H9 (cell line): Measurements from ENCODE around the gene ESRRA. TPM values are rescaled to one million over a fixed set of nuclear protein-coding genes. Genes with fewer than 3 reads are reported as not detected.

Experiments used
- DNase-seq: peaks from one replicate; pipeline ENCODE4 v3.0.0-alpha.2; 2017
- H2AFZ ChIP-seq: one replicate; pipeline ENCODE4 v1.6.1; 2013; ENCODE audit warnings: mild to moderate bottlenecking, low read length, control low read depth, moderate library complexity
- H2AK5ac ChIP-seq: 2 replicates; pipeline ENCODE4 v1.6.1; 2013; ENCODE audit warnings: low read length, control low read depth, mixed read lengths; ENCODE audit not compliant: insufficient read length
- H2BK120ac ChIP-seq: one replicate; pipeline ENCODE4 v1.6.1; 2013; ENCODE audit warnings: low read depth, mild to moderate bottlenecking, low read length, control low read depth, inconsistent platforms; ENCODE audit not compliant: poor library complexity, severe bottlenecking
- H2BK12ac ChIP-seq: 2 replicates; pipeline ENCODE4 v1.6.1; 2013; ENCODE audit warnings: low read length, control low read depth, mixed read lengths, low read depth; ENCODE audit not compliant: insufficient read length
- H2BK15ac ChIP-seq: 2 replicates; pipeline ENCODE4 v1.6.1; 2013; ENCODE audit warnings: low read depth, low read length, control low read depth
- H2BK20ac ChIP-seq: one replicate; pipeline ENCODE4 v1.6.1; 2013; ENCODE audit warnings: low read depth, mild to moderate bottlenecking, low read length, control low read depth, inconsistent platforms; ENCODE audit not compliant: poor library complexity, severe bottlenecking
- H2BK5ac ChIP-seq: 2 replicates; pipeline ENCODE4 v1.6.1; 2013; ENCODE audit warnings: low read length, control low read depth, mixed read lengths; ENCODE audit not compliant: insufficient read length
- H3K14ac ChIP-seq: 2 replicates; pipeline ENCODE4 v1.6.1; 2013; ENCODE audit warnings: low read length, control low read depth; ENCODE audit not compliant: insufficient read depth
- H3K18ac ChIP-seq: 2 replicates; pipeline ENCODE4 v1.6.1; 2013; ENCODE audit warnings: low read depth, mild to moderate bottlenecking, mixed read lengths, low read length, control low read depth; ENCODE audit not compliant: insufficient read length
- H3K23ac ChIP-seq: 2 replicates; pipeline ENCODE4 v1.6.1; 2013; ENCODE audit warnings: low read length, control low read depth, mixed read lengths, low read depth; ENCODE audit not compliant: insufficient read length
- H3K23me2 ChIP-seq: 2 replicates; pipeline ENCODE4 v1.6.1; 2013; ENCODE audit warnings: low read depth, mild to moderate bottlenecking, mixed read lengths, low read length, control low read depth; ENCODE audit not compliant: insufficient read length, poor library complexity, severe bottlenecking
- H3K27ac ChIP-seq: 2 replicates; pipeline ENCODE4 v1.5.1; 2013; ENCODE audit warnings: low read length, control low read depth, mixed read lengths, low read depth; ENCODE audit not compliant: insufficient read length
- H3K27me3 ChIP-seq: 2 replicates; pipeline ENCODE4 v1.6.1; 2013; ENCODE audit warnings: low read length, control low read depth, inconsistent platforms; ENCODE audit not compliant: insufficient read depth
- H3K4ac ChIP-seq: 2 replicates; pipeline ENCODE4 v1.6.1; 2013; ENCODE audit warnings: low read depth, mild to moderate bottlenecking, control low read depth, inconsistent platforms, low read length, moderate library complexity
- H3K4me1 ChIP-seq: 2 replicates; pipeline ENCODE4 v1.6.1; 2013; ENCODE audit warnings: low read length, control low read depth, inconsistent platforms; ENCODE audit not compliant: insufficient read depth
- H3K4me2 ChIP-seq: 2 replicates; pipeline ENCODE4 v1.6.1; 2013; ENCODE audit warnings: low read length, control low read depth, mixed read lengths; ENCODE audit not compliant: insufficient read length, insufficient read depth
- H3K56ac ChIP-seq: 2 replicates; pipeline ENCODE4 v1.6.1; 2013; ENCODE audit warnings: low read depth, mild to moderate bottlenecking, mixed read lengths, low read length, control low read depth; ENCODE audit not compliant: insufficient read length
- H3K79me1 ChIP-seq: 2 replicates; pipeline ENCODE4 v1.6.1; 2013; ENCODE audit warnings: low read depth, mild to moderate bottlenecking, moderate library complexity, low read length, control low read depth, inconsistent platforms; ENCODE audit not compliant: insufficient read depth, poor library complexity, severe bottlenecking
- H3K79me2 ChIP-seq: 2 replicates; pipeline ENCODE4 v1.6.1; 2013; ENCODE audit warnings: low read length, control low read depth, inconsistent platforms; ENCODE audit not compliant: insufficient read depth
- H3K9ac ChIP-seq: 2 replicates; pipeline ENCODE4 v1.6.1; 2013; ENCODE audit warnings: low read length, control low read depth, mixed read lengths; ENCODE audit not compliant: insufficient read length; ENCODE audit errors: extremely low read depth
- H3K9me3 ChIP-seq: one replicate; pipeline ENCODE4 v1.6.1; 2013; ENCODE audit warnings: low read depth, low read length, inconsistent platforms; ENCODE audit not compliant: control insufficient read depth
- H3T11ph ChIP-seq: one replicate; pipeline ENCODE4 v1.6.1; 2013; ENCODE audit warnings: mild to moderate bottlenecking, low read length, control low read depth, inconsistent platforms
- H4K20me1 ChIP-seq: one replicate; pipeline ENCODE4 v1.6.1; 2013; ENCODE audit not compliant: control insufficient read depth, insufficient read length, insufficient read depth
- H4K5ac ChIP-seq: 2 replicates; pipeline ENCODE4 v1.6.1; 2013; ENCODE audit warnings: low read depth, mild to moderate bottlenecking, mixed read lengths, low read length, control low read depth; ENCODE audit not compliant: insufficient read length
- H4K8ac ChIP-seq: replicated peaks from 2 replicates; pipeline ENCODE4 v1.6.1; 2013; ENCODE audit warnings: low read length, control low read depth, mixed read lengths, low read depth; ENCODE audit not compliant: insufficient read length
- H4K91ac ChIP-seq: 2 replicates; pipeline ENCODE4 v1.6.1; 2013; ENCODE audit warnings: low read depth, mild to moderate bottlenecking, moderate library complexity, mixed read lengths, low read length, control low read depth; ENCODE audit not compliant: insufficient read length
- H3K27ac Mint-ChIP-seq, 3 experiments: 2 replicates in 2 of 3; 3 replicates in 1 of 3; pipeline ENCODE4 v1.8.0; 2020 to 2021; ENCODE audit warnings: mixed read lengths in 3 of 3, mild to moderate bottlenecking in 1 of 3, moderate library complexity in 1 of 3
- H3K27me3 Mint-ChIP-seq: 2 replicates; pipeline ENCODE4 v1.8.0; 2021; ENCODE audit warnings: low read depth, mild to moderate bottlenecking, moderate library complexity, mixed read lengths
- H3K36me3 Mint-ChIP-seq, 3 experiments: 2 replicates in 2 of 3; 3 replicates in 1 of 3; pipeline ENCODE4 v1.8.0; 2020 to 2021; ENCODE audit warnings: low read depth in 3 of 3, mixed read lengths in 3 of 3; ENCODE audit not compliant: insufficient read depth in 1 of 3
- H3K4me1 Mint-ChIP-seq, 2 experiments: 2 replicates each; pipeline ENCODE4 v1.8.0; 2020; ENCODE audit warnings: mixed read lengths in 2 of 2
- H3K4me3 Mint-ChIP-seq, 2 experiments: 2 replicates in 1 of 2; 3 replicates in 1 of 2; pipeline ENCODE4 v1.8.0; 2020 to 2021; ENCODE audit warnings: mild to moderate bottlenecking in 2 of 2, mixed read lengths in 2 of 2, moderate library complexity in 1 of 2
- H3K9me3 Mint-ChIP-seq, 2 experiments: 2 replicates in 1 of 2; 3 replicates in 1 of 2; pipeline ENCODE4 v1.8.0; 2020; ENCODE audit warnings: mild to moderate bottlenecking in 2 of 2, mixed read lengths in 2 of 2, moderate library complexity in 1 of 2
- CTCF ChIP-seq: fragments of 200-600 bp; sonication (generic); conservative IDR thresholded peaks from 3 replicates; pipeline ENCODE4 v1.8.0; 2021; ENCODE audit warnings: antibody characterized with exemption, mild to moderate bottlenecking
- WGBS: extraction: QIAGEN DNeasy Blood & Tissue Kit; methylation state at CpG from one replicate; pipeline ENCODE4 v1.1.7; 2013; ENCODE audit warnings: missing lambda C conversion rate, low lambda C conversion rate, mixed read lengths; ENCODE audit not compliant: insufficient read length; ENCODE audit errors: extremely low coverage; 5-methylcytosine and 5-hydroxymethylcytosine counted together
- total RNA-seq: library from RNA; stranded (reverse); gene quantifications from 2 replicates; pipeline ENCODE4 v1.2.1, GENCODE V29; 2021

The ESRRA gene
- total RNA-seq, 1 experiment from 2014 or later: 42.3 TPM

DNA sequence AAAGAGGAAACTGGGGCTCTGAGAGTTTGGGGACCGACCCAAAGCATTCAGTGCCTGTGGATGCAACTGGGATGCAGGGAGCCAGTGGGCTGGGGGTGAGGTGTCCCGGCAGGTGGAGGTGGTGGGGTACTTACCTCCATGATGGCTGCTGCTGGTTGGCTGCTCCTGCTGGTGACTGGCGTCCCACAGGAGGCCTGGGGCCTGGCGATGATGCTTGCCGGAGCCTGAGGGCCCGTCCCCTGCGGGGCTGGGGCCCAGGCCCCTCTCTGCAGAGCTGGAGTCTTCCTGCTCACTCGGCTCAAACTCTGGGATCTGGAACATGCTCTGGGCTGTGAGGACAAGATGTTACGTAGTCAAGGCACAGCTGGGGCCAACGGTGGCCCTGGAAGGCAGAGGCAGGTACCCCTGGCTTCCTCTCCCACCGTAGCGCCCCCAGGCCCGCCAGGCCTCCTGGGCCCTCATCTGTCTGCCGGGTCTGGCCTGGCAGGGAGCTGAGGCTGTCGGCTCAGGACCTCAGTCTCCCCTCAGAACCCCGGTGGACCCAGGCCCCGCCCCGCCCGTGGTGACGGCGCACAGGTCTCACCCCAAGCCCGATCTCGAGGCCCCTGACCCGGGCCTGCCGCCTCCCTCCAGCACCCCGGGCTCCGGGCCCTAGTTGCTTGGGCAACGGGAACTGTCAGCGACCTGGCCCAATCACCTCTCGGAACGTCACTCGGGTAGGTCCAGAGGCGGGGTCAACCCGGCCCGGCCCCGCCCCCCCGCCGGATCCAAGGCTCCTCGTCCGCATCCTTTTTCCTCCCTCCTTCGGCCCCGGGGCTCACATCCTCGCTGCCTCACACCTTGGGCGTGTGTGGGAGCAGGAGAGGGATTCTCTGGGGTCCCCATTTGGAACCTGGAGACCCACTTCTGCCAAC, 21.0 kb upstream of the ESRRA start, which contains the start of gene BAD:
BAD (minus strand) TSS at position 618 of the 914 bp plus-strand sequence; CDS start at position 321, 297 bp downstream.
- no peak within 1 kb of the TSS for H2BK20ac ChIP-seq
- H3K36me3 Mint-ChIP-seq: peaks cover 0 to 18% (median 13%) of the 10 kb centered on the region in 3 experiments; a peak in 6 of 7 replicates
- H3K27me3 Mint-ChIP-seq: peaks cover 12% of the 10 kb centered on the region

More for the DNA sequence above, 21.0 kb upstream of the ESRRA start, which contains the start of gene BAD:
- Histone ChIP-seq H4K5ac (no peak within 1 kb of the TSS), H2AK5ac (no peak within 1 kb of the TSS), H2BK15ac (no peak within 1 kb of the TSS), H4K20me1 (no peaks in the 10 kb centered on the region), H4K8ac (no peak within 1 kb of the TSS), H3K23me2 (peaks cover 15% of the 10 kb centered on the region), H2BK12ac (no peak within 1 kb of the TSS), H3K79me1 (no peaks in the 10 kb centered on the region), H4K91ac (no peak within 1 kb of the TSS), H3K4me1 (no peaks in the 10 kb centered on the region), H3K79me2 (no peaks in the 10 kb centered on the region), H2BK120ac (no peak within 1 kb of the TSS), H3K14ac (peak within 1 kb of the TSS; percentile 42; the same call in 1 of the 2 replicates), H3K4me2 (peak within 1 kb of the TSS; percentile 82), H2AFZ (no peak within 1 kb of the TSS), H2BK5ac (no peak within 1 kb of the TSS), H3K27ac (no peak within 1 kb of the TSS), H3K23ac (no peak within 1 kb of the TSS), H3T11ph (no peak within 1 kb of the TSS), H3K4ac (no peak within 1 kb of the TSS), H3K27me3 (no peaks in the 10 kb centered on the region), H3K56ac (no peak within 1 kb of the TSS), H3K18ac (peak within 1 kb of the TSS; percentile 74), H3K9ac (no peak within 1 kb of the TSS), H3K9me3 (no peaks in the 10 kb centered on the region)
- Mint-ChIP-seq H3K4me3 (peak within 1 kb of the TSS; percentile 82 to 90), H3K9me3 (no peaks in the 10 kb centered on the region; a peak in 1 of 5 replicates), H3K27ac (peak within 1 kb of the TSS in 1 of 3 experiments; percentile 68; a peak in 1 of 7 replicates), H3K4me1 (peaks cover 8 to 12% of the 10 kb centered on the region in 2 experiments)
- TF ChIP-seq CTCF: no peak
- WGBS: no CpG with 5 or more reads among the region's 44 CpGs
- peak; percentile 96 for DNase-seq
